Mesendoderm (in vitro differentiated cells): ENCODE data around the gene FADS2.
A peak's percentile ranks its signal among the peaks of the same experiment; 100 is the strongest.

ENCODE experiments used
- DNase-seq: peaks from one replicate; pipeline ENCODE4 v3.0.0; 2013
- H2AK5ac ChIP-seq: 2 replicates; pipeline ENCODE4 v1.6.1; 2013; ENCODE audit warnings: low read length, inconsistent platforms
- H2BK120ac ChIP-seq: 2 replicates; pipeline ENCODE4 v1.6.1; 2013; ENCODE audit warnings: low read depth, mild to moderate bottlenecking, low read length, moderate library complexity, mixed read lengths
- H2BK15ac ChIP-seq: replicated peaks from 2 replicates; pipeline ENCODE4 v1.6.1; 2013; ENCODE audit warnings: low read depth, mild to moderate bottlenecking, moderate library complexity
- H2BK5ac ChIP-seq: 2 replicates; pipeline ENCODE4 v1.6.1; 2013; ENCODE audit warnings: low read length, inconsistent platforms
- H3K18ac ChIP-seq: 2 replicates; pipeline ENCODE4 v1.6.1; 2013; ENCODE audit warnings: mild to moderate bottlenecking, low read length, mixed read lengths
- H3K23ac ChIP-seq: one replicate; pipeline ENCODE4 v1.6.1; 2013; ENCODE audit warnings: low read length
- H3K27ac ChIP-seq: 2 replicates; pipeline ENCODE4 v1.5.1; 2013; ENCODE audit warnings: low read depth, mild to moderate bottlenecking, inconsistent platforms, low read length, moderate library complexity
- H3K27me3 ChIP-seq: 2 replicates; pipeline ENCODE4 v1.6.1; 2013; ENCODE audit warnings: low read length, control low read depth, mild to moderate bottlenecking, inconsistent platforms; ENCODE audit not compliant: insufficient read depth, poor library complexity
- H3K36me3 ChIP-seq: 2 replicates; pipeline ENCODE4 v1.6.1; 2013; ENCODE audit warnings: low read length, inconsistent platforms; ENCODE audit not compliant: control insufficient read depth, insufficient read depth
- H3K4ac ChIP-seq: one replicate; pipeline ENCODE4 v1.6.1; 2013; ENCODE audit warnings: low read depth, mild to moderate bottlenecking, low read length, moderate library complexity
- H3K4me1 ChIP-seq: 2 replicates; pipeline ENCODE4 v1.6.1; 2013; ENCODE audit warnings: low read depth, low read length, inconsistent platforms; ENCODE audit not compliant: control insufficient read depth
- H3K4me2 ChIP-seq: 2 replicates; pipeline ENCODE4 v1.6.1; 2013; ENCODE audit warnings: low read length
- H3K4me3 ChIP-seq: 2 replicates; pipeline ENCODE4 v1.5.1; 2013; ENCODE audit warnings: mild to moderate bottlenecking, low read length
- H3K56ac ChIP-seq: one replicate; pipeline ENCODE4 v1.6.1; 2013; ENCODE audit warnings: low read length
- H3K79me1 ChIP-seq: 2 replicates; pipeline ENCODE4 v1.6.1; 2013; ENCODE audit warnings: low read length, inconsistent platforms
- H3K79me2 ChIP-seq: 2 replicates; pipeline ENCODE4 v1.6.1; 2013; ENCODE audit warnings: mild to moderate bottlenecking, low read length; ENCODE audit not compliant: control insufficient read depth, insufficient read depth
- H3K9ac ChIP-seq: 2 replicates; pipeline ENCODE4 v1.6.1; 2013; ENCODE audit warnings: low read length, inconsistent platforms
- H4K5ac ChIP-seq: one replicate; pipeline ENCODE4 v1.6.1; 2013; ENCODE audit warnings: low read length
- H4K8ac ChIP-seq: one replicate; pipeline ENCODE4 v1.6.1; 2013; ENCODE audit warnings: low read depth, mild to moderate bottlenecking, control low read depth, low read length, moderate library complexity
- WGBS: extraction: QIAGEN DNeasy Blood & Tissue Kit; methylation state at CpG from one replicate; pipeline ENCODE4 v1.1.7; 2013; ENCODE audit warnings: low lambda C conversion rate, missing lambda C conversion rate; ENCODE audit not compliant: insufficient coverage; ENCODE audit errors: extremely low coverage; 5-methylcytosine and 5-hydroxymethylcytosine counted together

Gene FADS2

GRCh38 chr11:61897387-61898246 lies 69.5 kb downstream of the FADS2 start:
- no peaks in the 10 kb centered on the region for H3K79me1 ChIP-seq

GRCh38 chr11:61898247-61898582 lies 70.1 kb downstream of the FADS2 start:
- WGBS = no CpG with 5 or more reads among the region's 9 CpGs
- H3K27ac ChIP-seq = no peak overlapping the region

More at GRCh38 chr11:61897387-61898246, 69.5 kb downstream of the FADS2 start:
- Histone ChIP-seq H3K4me3 (no peak overlapping the region), H2AK5ac (no peak overlapping the region), H2BK5ac (no peak overlapping the region), H3K79me2 (no peaks in the 10 kb centered on the region), H3K4ac (no peak overlapping the region), H3K4me1 (no peaks in the 10 kb centered on the region), H3K56ac (peak overlapping the region; percentile 54), H3K18ac (no peak overlapping the region), H3K27ac (no peak overlapping the region), H3K36me3 (no peaks in the 10 kb centered on the region), H4K5ac (no peak overlapping the region), H3K27me3 (no peaks in the 10 kb centered on the region), H2BK15ac (no peak overlapping the region), H3K9ac (peak overlapping the region; percentile 33), H4K8ac (no peak overlapping the region), H2BK120ac (no peak overlapping the region), H3K23ac (no peak overlapping the region), H3K4me2 (no peak overlapping the region)
- no CpG with 5 or more reads among the region's 17 CpGs for WGBS
- DNase-seq = peak; percentile 88

GRCh38 chr11:61899146-61899841 lies 71.2 kb downstream of the FADS2 start:
- peak; percentile 91 for DNase-seq
- H2BK5ac ChIP-seq = no peak overlapping the region
- no peak overlapping the region for H2AK5ac ChIP-seq
- H3K79me2 ChIP-seq = no peaks in the 10 kb centered on the region
- H2BK120ac ChIP-seq = no peak overlapping the region
- H3K4me1 ChIP-seq = no peaks in the 10 kb centered on the region
- H3K4me2 ChIP-seq = no peak overlapping the region
- no peak overlapping the region for H2BK15ac ChIP-seq
- H4K8ac ChIP-seq = no peak overlapping the region
- no peaks in the 10 kb centered on the region for H3K79me1 ChIP-seq
- H3K4ac ChIP-seq = no peak overlapping the region
- no peak overlapping the region for H3K9ac ChIP-seq
- no CpG with 5 or more reads among the region's 27 CpGs for WGBS
- no peak overlapping the region for H4K5ac ChIP-seq
- no peaks in the 10 kb centered on the region for H3K27me3 ChIP-seq
- H3K27ac ChIP-seq = no peak overlapping the region
- H3K18ac ChIP-seq = no peak overlapping the region
- H3K56ac ChIP-seq = no peak overlapping the region
- no peak overlapping the region for H3K23ac ChIP-seq
- no peaks in the 10 kb centered on the region for H3K36me3 ChIP-seq
- H3K4me3 ChIP-seq = no peak overlapping the region

More at GRCh38 chr11:61898247-61898582, 70.1 kb downstream of the FADS2 start:
- H3K27me3 ChIP-seq = no peaks in the 10 kb centered on the region
- no peak for DNase-seq
- no peaks in the 10 kb centered on the region for H3K79me1 ChIP-seq
- no peak overlapping the region for H3K18ac ChIP-seq
- no peak overlapping the region for H4K8ac ChIP-seq
- H3K23ac ChIP-seq = no peak overlapping the region
- no peak overlapping the region for H2BK15ac ChIP-seq
- H2BK120ac ChIP-seq = no peak overlapping the region
- no peak overlapping the region for H3K9ac ChIP-seq
- no peak overlapping the region for H4K5ac ChIP-seq
- no peak overlapping the region for H3K56ac ChIP-seq
- no peak overlapping the region for H3K4ac ChIP-seq
- H2AK5ac ChIP-seq = no peak overlapping the region
- H2BK5ac ChIP-seq = no peak overlapping the region
- no peaks in the 10 kb centered on the region for H3K79me2 ChIP-seq
- H3K36me3 ChIP-seq = no peaks in the 10 kb centered on the region
- no peak overlapping the region for H3K4me2 ChIP-seq
- H3K4me1 ChIP-seq = no peaks in the 10 kb centered on the region
- no peak overlapping the region for H3K4me3 ChIP-seq

- no CpG with 5 or more reads among the region's 17 CpGs for WGBS
- no peak overlapping the region for H4K5ac ChIP-seq
- H3K23ac ChIP-seq = no peak overlapping the region
These were observed 72.2 kb downstream of the FADS2 start for GRCh38 chr11:61900251-61900650.

GRCh38 chr11:61901397-61901796 lies 73.3 kb downstream of the FADS2 start:
- Histone ChIP-seq H3K56ac (no peak overlapping the region), H3K27ac (no peak overlapping the region), H3K4ac (no peak overlapping the region), H2AK5ac (no peak overlapping the region), H3K18ac (no peak overlapping the region), H3K4me1 (no peaks in the 10 kb centered on the region), H3K4me2 (no peak overlapping the region), H2BK15ac (no peak overlapping the region), H3K9ac (no peak overlapping the region), H4K8ac (no peak overlapping the region), H4K5ac (no peak overlapping the region), H3K79me2 (no peaks in the 10 kb centered on the region), H3K23ac (no peak overlapping the region), H3K36me3 (no peaks in the 10 kb centered on the region), H3K4me3 (no peak overlapping the region), H3K79me1 (no peaks in the 10 kb centered on the region), H2BK120ac (no peak overlapping the region), H3K27me3 (no peaks in the 10 kb centered on the region), H2BK5ac (no peak overlapping the region)
- WGBS = no CpG with 5 or more reads among the region's 10 CpGs
- no peak for DNase-seq

More at GRCh38 chr11:61900251-61900650, 72.2 kb downstream of the FADS2 start:
- Histone ChIP-seq H2BK120ac (no peak overlapping the region), H4K8ac (no peak overlapping the region), H3K36me3 (no peaks in the 10 kb centered on the region), H3K4me2 (no peak overlapping the region), H3K27me3 (no peaks in the 10 kb centered on the region), H2BK15ac (no peak overlapping the region), H3K4me3 (no peak overlapping the region), H3K4me1 (no peaks in the 10 kb centered on the region), H3K4ac (no peak overlapping the region), H3K18ac (no peak overlapping the region), H3K79me2 (no peaks in the 10 kb centered on the region), H3K27ac (no peak overlapping the region), H3K79me1 (no peaks in the 10 kb centered on the region), H2BK5ac (no peak overlapping the region), H3K9ac (no peak overlapping the region), H3K56ac (no peak overlapping the region), H2AK5ac (no peak overlapping the region)
- DNase-seq = no peak
